Measurements from ENCODE around the gene ZNF630. TPM values are rescaled to one million over a fixed set of nuclear protein-coding genes. Genes with fewer than 3 reads are reported as not detected.

The ZNF630 gene
- total RNA-seq: 1.1 TPM in 2 replicates

DNA sequence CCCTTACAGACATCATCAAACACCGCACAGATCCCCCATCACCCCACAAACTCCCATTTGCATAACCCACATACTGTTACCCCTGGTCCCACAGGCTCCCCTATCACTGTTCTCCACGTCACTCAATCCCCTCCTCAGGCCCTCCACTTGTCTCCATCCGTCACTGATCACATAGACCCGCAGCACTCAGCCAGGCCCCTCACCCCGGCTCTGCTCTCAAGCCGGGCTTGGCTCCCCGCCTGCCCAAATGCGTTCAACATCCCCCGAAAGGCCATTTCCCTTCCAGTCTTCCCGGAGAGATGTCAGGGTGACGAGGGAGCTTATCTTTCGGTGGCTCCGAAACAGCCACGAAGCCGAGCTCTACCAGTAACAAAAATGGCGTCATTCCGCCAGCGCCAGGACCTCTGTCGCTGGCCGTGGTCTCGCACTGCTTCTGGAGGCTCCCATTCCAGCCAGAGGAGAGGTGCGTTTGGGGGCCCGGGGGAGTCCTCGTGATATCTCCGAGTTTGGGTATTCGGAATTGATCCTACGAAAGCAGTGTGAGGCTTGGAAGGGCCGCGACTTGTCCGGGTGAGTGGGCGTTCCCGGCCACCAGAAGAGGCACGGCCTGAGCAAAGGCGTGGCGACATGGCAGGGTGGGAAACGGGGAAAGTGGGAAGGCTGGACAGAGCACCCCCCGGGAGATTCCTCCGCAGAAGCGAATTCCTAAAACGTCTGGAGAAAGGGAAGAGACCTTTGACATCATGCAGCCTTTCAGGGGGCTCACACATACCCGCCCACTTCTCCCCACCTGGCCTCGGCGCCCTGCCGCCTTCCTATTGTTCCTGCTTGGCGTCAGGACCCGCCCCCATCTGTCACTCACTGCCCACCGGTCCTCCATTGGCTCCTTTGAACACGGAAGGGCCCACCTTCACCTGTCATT, at the start of gene ZNF630:
Gene ZNF630, minus strand, starts transcription at position 577 of the 922 bp plus-strand sequence. CDS start 4,754 bp downstream, outside the sequence.

Other genes starting within 250 kb of the ZNF630 start
- 4.5 and 4.8 TPM in 2 replicates for gene ZNF81, start 234.7 kb downstream of the ZNF630 start, total RNA-seq
- gene ZNF182, start 67.7 kb downstream of the ZNF630 start, total RNA-seq: 2.4 and 2.5 TPM in 2 replicates
- not detected in 2 replicates for gene SPACA5, start 64.7 kb downstream of the ZNF630 start, total RNA-seq
- not detected in 2 replicates for gene SPACA5B, start 59.0 kb upstream of the ZNF630 start, total RNA-seq
- gene SSX5, start 125.2 kb upstream of the ZNF630 start, total RNA-seq: not detected in 2 replicates
- gene SSX1, start 183.8 kb upstream of the ZNF630 start, total RNA-seq: not detected in 2 replicates